Measurements from ENCODE around the gene DUSP28.
A peak's percentile ranks its signal among the peaks of the same experiment; 100 is the strongest.

Gene DUSP28

GRCh38 chr2:240518981-240519380 is 41.2 kb upstream of the DUSP28 start:
- H3K4ac ChIP-seq (ENCODE audit: low read depth in 1 of 2, low read length in 2 of 2) = no peak overlapping the region
- no peaks in the 10 kb centered on the region for H3K79me1 ChIP-seq (replicated peaks; ENCODE audit: low read length, poor library complexity, severe bottlenecking)
- no peak overlapping the region for H3K4me2 ChIP-seq (ENCODE audit: low read length, poor library complexity, severe bottlenecking)
- peaks cover 5% of the 10 kb centered on the region for H3K4me1 ChIP-seq (ENCODE audit: control insufficient read depth, insufficient read depth, low read depth, low read length)
- H3K9ac ChIP-seq (ENCODE audit: low read length) = peak overlapping the region; percentile 44
- H3K18ac ChIP-seq (ENCODE audit: low read depth in 1 of 2, low read length in 2 of 2) = no peak overlapping the region
- no peak overlapping the region for H2AFZ ChIP-seq (ENCODE audit: low read depth, low read length)
- no peak overlapping the region for H2BK120ac ChIP-seq (ENCODE audit: low read depth, low read length)
- peak overlapping the region in 1 of 2 experiments; percentile 64 for H3K4me3 ChIP-seq (ENCODE audit: insufficient read depth in 1 of 2, low read depth in 1 of 2, low read length in 2 of 2)
- no peak overlapping the region for H4K91ac ChIP-seq (ENCODE audit: low read length)
- no peak overlapping the region for H3K23ac ChIP-seq (ENCODE audit: low read length in 2 of 2)
- no peak overlapping the region for H4K8ac ChIP-seq (ENCODE audit: low read length)
- H3K36me3 ChIP-seq (ENCODE audit: control insufficient read depth in 1 of 2, insufficient read depth in 2 of 2, low read depth in 1 of 2, low read length in 2 of 2) = peaks cover 15 to 19% of the 10 kb centered on the region in 2 experiments
- H3K27me3 ChIP-seq (ENCODE audit: control insufficient read depth in 1 of 2, insufficient read depth in 1 of 2, low read length in 2 of 2) = peaks cover 4 to 7% of the 10 kb centered on the region in 2 experiments
- no peak overlapping the region for H3K14ac ChIP-seq (ENCODE audit: low read length in 2 of 2)
- no peak overlapping the region for H2BK15ac ChIP-seq (ENCODE audit: low read depth, poor library complexity, severe bottlenecking)
- 93% methylated on average over 5 of the region's 5 CpGs for WGBS
- no peak overlapping the region for H2BK5ac ChIP-seq (ENCODE audit: low read depth, low read length, poor library complexity, severe bottlenecking)
- no peak for DNase-seq
- H3K27ac ChIP-seq (ENCODE audit: low read length, poor library complexity, severe bottlenecking) = no peak overlapping the region
- H2BK12ac ChIP-seq (ENCODE audit: low read length in 2 of 2) = no peak overlapping the region
- H2AK5ac ChIP-seq (ENCODE audit: low read length, severe bottlenecking) = no peak overlapping the region
- H3K9me3 ChIP-seq (ENCODE audit: control insufficient read depth, low read length) = no peaks in the 10 kb centered on the region

DNA sequence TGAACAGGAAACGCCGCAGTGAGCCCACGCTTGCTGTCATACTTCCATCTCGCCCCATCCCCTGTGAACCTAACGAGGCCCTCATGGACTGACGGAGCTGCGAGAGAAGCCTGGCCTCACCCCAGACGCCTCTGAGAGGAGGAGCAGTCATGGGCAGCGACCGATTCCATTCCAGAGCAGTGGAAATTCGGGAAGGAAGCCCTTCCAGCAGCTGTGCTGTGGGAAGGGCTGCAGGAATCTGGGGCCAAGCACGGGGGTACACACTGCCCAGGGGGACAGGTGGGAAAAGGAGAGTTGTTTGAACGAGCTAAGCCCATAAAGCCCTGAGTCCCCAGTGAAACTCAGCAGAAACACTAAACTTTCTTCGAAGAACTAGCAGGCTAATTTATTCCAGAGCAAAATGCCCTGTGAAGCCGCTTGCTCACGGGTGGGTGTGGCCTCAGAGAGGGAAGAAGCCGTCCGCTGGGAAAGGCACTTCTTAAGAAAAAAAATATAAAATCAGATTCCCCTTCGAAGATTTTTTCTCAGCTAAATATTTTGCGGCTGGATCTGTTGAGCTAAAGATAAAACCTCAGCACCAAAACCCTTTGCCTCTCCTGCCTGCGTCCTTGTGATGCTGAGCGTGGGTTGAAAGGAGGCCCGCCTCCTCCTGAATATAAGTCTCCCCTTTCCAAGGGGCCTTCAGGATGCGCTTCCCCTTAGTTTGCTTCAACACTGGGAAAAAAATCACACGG is 40.6 kb upstream of the DUSP28 start:
- Histone ChIP-seq H3K27ac (ENCODE audit: low read length, poor library complexity, severe bottlenecking) (no peak overlapping the region), H2BK12ac (ENCODE audit: low read length in 2 of 2) (no peak overlapping the region), H3K18ac (ENCODE audit: low read depth in 1 of 2, low read length in 2 of 2) (no peak overlapping the region), H2AK5ac (ENCODE audit: low read length, severe bottlenecking) (no peak overlapping the region), H3K14ac (ENCODE audit: low read length in 2 of 2) (no peak overlapping the region), H4K8ac (ENCODE audit: low read length) (no peak overlapping the region), H3K36me3 (ENCODE audit: control insufficient read depth in 1 of 2, insufficient read depth in 2 of 2, low read depth in 1 of 2, low read length in 2 of 2) (peaks cover 17 to 20% of the 10 kb centered on the region in 2 experiments), H3K4ac (ENCODE audit: low read depth in 1 of 2, low read length in 2 of 2) (no peak overlapping the region), H2BK5ac (ENCODE audit: low read depth, low read length, poor library complexity, severe bottlenecking) (no peak overlapping the region), H2BK15ac (ENCODE audit: low read depth, poor library complexity, severe bottlenecking) (no peak overlapping the region), H3K4me3 (ENCODE audit: insufficient read depth in 1 of 2, low read depth in 1 of 2, low read length in 2 of 2) (peak overlapping the region in 1 of 2 experiments; percentile 64), H3K27me3 (ENCODE audit: control insufficient read depth in 1 of 2, insufficient read depth in 1 of 2, low read length in 2 of 2) (peaks cover 4 to 7% of the 10 kb centered on the region in 2 experiments), H3K23ac (ENCODE audit: low read length in 2 of 2) (no peak overlapping the region), H2AFZ (ENCODE audit: low read depth, low read length) (no peak overlapping the region), H3K4me2 (ENCODE audit: low read length, poor library complexity, severe bottlenecking) (no peak overlapping the region), H2BK120ac (ENCODE audit: low read depth, low read length) (no peak overlapping the region), H3K9ac (ENCODE audit: low read length) (peak overlapping the region; percentile 44), H3K4me1 (ENCODE audit: control insufficient read depth, insufficient read depth, low read depth, low read length) (peaks cover 5% of the 10 kb centered on the region), H3K9me3 (ENCODE audit: control insufficient read depth, low read length) (no peaks in the 10 kb centered on the region), H4K91ac (ENCODE audit: low read length) (no peak overlapping the region), H3K79me1 (replicated peaks; ENCODE audit: low read length, poor library complexity, severe bottlenecking) (no peaks in the 10 kb centered on the region)
- DNase-seq = no peak
- WGBS = 75% methylated on average over 25 of the region's 25 CpGs

DNA sequence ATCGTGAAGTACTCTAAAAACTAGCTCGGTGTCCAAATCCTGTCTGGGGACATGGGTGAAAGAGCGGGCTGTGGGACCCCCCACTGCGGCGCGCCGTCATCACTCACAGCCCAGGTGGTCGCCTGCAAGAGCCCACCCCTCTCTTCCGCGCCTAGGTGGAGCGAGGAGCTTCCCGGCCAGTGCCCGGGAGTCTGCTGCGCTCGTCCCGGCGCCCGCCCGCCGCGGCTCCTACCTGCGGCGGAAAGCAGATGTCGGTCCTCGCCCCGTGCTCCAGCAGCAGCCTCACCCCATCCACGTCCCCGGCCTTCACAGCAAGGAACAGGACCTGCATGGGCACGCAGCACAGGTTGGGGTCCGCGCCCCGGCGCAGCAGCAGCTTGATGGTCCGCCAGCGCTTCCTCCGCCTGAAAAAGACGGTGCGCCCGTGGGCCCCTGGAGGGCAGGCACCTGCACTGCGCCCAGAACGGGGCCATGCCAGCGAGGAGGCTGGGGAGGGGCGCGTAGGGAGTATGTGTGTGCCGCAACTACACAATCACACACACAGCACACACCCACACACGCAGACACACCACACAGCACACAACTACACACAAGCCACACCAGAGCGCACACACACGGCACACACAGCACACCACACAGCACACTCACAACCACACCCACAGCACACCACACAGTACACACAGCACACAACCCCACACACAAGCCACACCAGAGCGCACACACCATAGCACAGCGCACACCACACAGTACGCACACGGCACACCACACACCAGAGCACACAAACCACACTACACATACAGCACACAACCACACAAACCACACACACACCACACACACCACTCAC is 39.8 kb upstream of the DUSP28 start:
- Histone ChIP-seq H3K4me1 (ENCODE audit: control insufficient read depth, insufficient read depth, low read depth, low read length) (peaks cover 3% of the 10 kb centered on the region), H2BK5ac (ENCODE audit: low read depth, low read length, poor library complexity, severe bottlenecking) (no peak overlapping the region), H2BK15ac (ENCODE audit: low read depth, poor library complexity, severe bottlenecking) (no peak overlapping the region), H3K14ac (ENCODE audit: low read length in 2 of 2) (peak overlapping the region in 1 of 2 experiments; percentile 81), H3K79me1 (replicated peaks; ENCODE audit: low read length, poor library complexity, severe bottlenecking) (no peaks in the 10 kb centered on the region), H2AK5ac (ENCODE audit: low read length, severe bottlenecking) (no peak overlapping the region), H3K4me3 (ENCODE audit: insufficient read depth in 1 of 2, low read depth in 1 of 2, low read length in 2 of 2) (peak overlapping the region in 1 of 2 experiments; percentile 64), H2AFZ (ENCODE audit: low read depth, low read length) (no peak overlapping the region), H3K23ac (ENCODE audit: low read length in 2 of 2) (no peak overlapping the region), H3K9ac (ENCODE audit: low read length) (peak overlapping the region; percentile 44), H3K9me3 (ENCODE audit: control insufficient read depth, low read length) (peaks cover 7% of the 10 kb centered on the region), H3K4me2 (ENCODE audit: low read length, poor library complexity, severe bottlenecking) (no peak overlapping the region), H3K36me3 (ENCODE audit: control insufficient read depth in 1 of 2, insufficient read depth in 2 of 2, low read depth in 1 of 2, low read length in 2 of 2) (peaks cover 20 to 26% of the 10 kb centered on the region in 2 experiments), H2BK12ac (ENCODE audit: low read length in 2 of 2) (no peak overlapping the region), H4K91ac (ENCODE audit: low read length) (no peak overlapping the region), H3K27ac (ENCODE audit: low read length, poor library complexity, severe bottlenecking) (no peak overlapping the region), H2BK120ac (ENCODE audit: low read depth, low read length) (no peak overlapping the region), H3K18ac (ENCODE audit: low read depth in 1 of 2, low read length in 2 of 2) (no peak overlapping the region), H3K27me3 (ENCODE audit: control insufficient read depth in 1 of 2, insufficient read depth in 1 of 2, low read length in 2 of 2) (peaks cover 4 to 7% of the 10 kb centered on the region in 2 experiments), H3K4ac (ENCODE audit: low read depth in 1 of 2, low read length in 2 of 2) (no peak overlapping the region), H4K8ac (ENCODE audit: low read length) (no peak overlapping the region)
- DNase-seq = no peak
- 47% methylated on average over 46 of the region's 52 CpGs for WGBS

DNA sequence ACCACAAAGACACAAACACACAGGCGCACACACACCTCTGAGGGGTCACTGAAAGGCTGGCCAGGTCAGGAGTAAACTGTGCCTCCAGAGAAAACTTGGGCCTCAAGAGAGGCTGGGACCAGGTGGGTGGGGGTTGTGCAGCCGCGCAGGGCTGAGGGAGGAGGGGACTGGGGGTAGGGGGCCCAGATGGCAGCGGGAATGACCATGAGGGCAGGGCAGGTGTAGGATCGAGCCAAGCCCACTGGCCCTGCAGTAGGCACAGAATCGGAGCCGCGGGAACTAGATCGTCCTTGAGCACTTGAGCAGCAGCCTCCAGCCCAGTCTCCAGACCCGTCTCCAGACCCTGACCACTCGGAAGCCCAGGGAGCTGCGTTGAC is 39.2 kb upstream of the DUSP28 start:
- Histone ChIP-seq H2BK120ac (ENCODE audit: low read depth, low read length) (no peak overlapping the region), H2BK5ac (ENCODE audit: low read depth, low read length, poor library complexity, severe bottlenecking) (no peak overlapping the region), H3K27me3 (ENCODE audit: control insufficient read depth in 1 of 2, insufficient read depth in 1 of 2, low read length in 2 of 2) (peaks cover 4 to 7% of the 10 kb centered on the region in 2 experiments), H4K91ac (ENCODE audit: low read length) (no peak overlapping the region), H3K4ac (ENCODE audit: low read depth in 1 of 2, low read length in 2 of 2) (no peak overlapping the region), H2BK15ac (ENCODE audit: low read depth, poor library complexity, severe bottlenecking) (no peak overlapping the region), H3K4me3 (ENCODE audit: insufficient read depth in 1 of 2, low read depth in 1 of 2, low read length in 2 of 2) (no peak overlapping the region), H2BK12ac (ENCODE audit: low read length in 2 of 2) (no peak overlapping the region), H3K14ac (ENCODE audit: low read length in 2 of 2) (peak overlapping the region in 1 of 2 experiments; percentile 81), H2AFZ (ENCODE audit: low read depth, low read length) (no peak overlapping the region), H4K8ac (ENCODE audit: low read length) (no peak overlapping the region), H3K4me1 (ENCODE audit: control insufficient read depth, insufficient read depth, low read depth, low read length) (peaks cover 3% of the 10 kb centered on the region), H3K27ac (ENCODE audit: low read length, poor library complexity, severe bottlenecking) (no peak overlapping the region), H3K36me3 (ENCODE audit: control insufficient read depth in 1 of 2, insufficient read depth in 2 of 2, low read depth in 1 of 2, low read length in 2 of 2) (peaks cover 26 to 32% of the 10 kb centered on the region in 2 experiments), H3K4me2 (ENCODE audit: low read length, poor library complexity, severe bottlenecking) (no peak overlapping the region), H3K9me3 (ENCODE audit: control insufficient read depth, low read length) (peaks cover 12% of the 10 kb centered on the region), H3K18ac (ENCODE audit: low read depth in 1 of 2, low read length in 2 of 2) (no peak overlapping the region), H2AK5ac (ENCODE audit: low read length, severe bottlenecking) (no peak overlapping the region), H3K9ac (ENCODE audit: low read length) (no peak overlapping the region), H3K23ac (ENCODE audit: low read length in 2 of 2) (no peak overlapping the region), H3K79me1 (replicated peaks; ENCODE audit: low read length, poor library complexity, severe bottlenecking) (no peaks in the 10 kb centered on the region)
- WGBS = 98% methylated on average over 12 of the region's 12 CpGs
- DNase-seq = no peak
